Measurements from ENCODE around the gene TERB2. TPM values are rescaled to one million over a fixed set of nuclear protein-coding genes. Genes with fewer than 3 reads are reported as not detected.
"Not testable (repeated sequence)": the region's sequence is repeated elsewhere in the genome, so short reads cannot be mapped to it uniquely, and the experiment has no call there.

TERB2 gene
- total RNA-seq, 1 experiment from 2014 or later = not detected

GRCh38 chr15:44912974-44913448, 43.5 kb upstream of the TERB2 start:
- not testable (repeated sequence) for H3K9me3 ChIP-seq (ENCODE audit: control insufficient read depth, low read depth, low read length); H3K18ac ChIP-seq (ENCODE audit: insufficient read length, low read depth, low read length); H3K27ac Mint-ChIP-seq; H3K4ac ChIP-seq (ENCODE audit: low read depth, low read length); H4K91ac ChIP-seq (ENCODE audit: insufficient read length, low read depth, low read length); H3K27me3 Mint-ChIP-seq (ENCODE audit: low read depth); H3T11ph ChIP-seq (ENCODE audit: low read length); H3K4me2 ChIP-seq (ENCODE audit: insufficient read depth, insufficient read length, low read length); H4K5ac ChIP-seq (ENCODE audit: insufficient read length, low read depth, low read length); H3K36me3 Mint-ChIP-seq (ENCODE audit: insufficient read depth in 1 of 3, low read depth in 3 of 3); H3K56ac ChIP-seq (ENCODE audit: insufficient read length, low read depth, low read length); H2BK120ac ChIP-seq (ENCODE audit: low read depth, low read length, poor library complexity, severe bottlenecking); H4K8ac ChIP-seq (replicated peaks; ENCODE audit: insufficient read length, low read depth, low read length); H2BK15ac ChIP-seq (ENCODE audit: low read depth, low read length); H3K9ac ChIP-seq (ENCODE audit: extremely low read depth, insufficient read length, low read length); H3K9me3 Mint-ChIP-seq; H3K79me1 ChIP-seq (ENCODE audit: insufficient read depth, low read depth, low read length, poor library complexity, severe bottlenecking); H2BK5ac ChIP-seq (ENCODE audit: insufficient read length, low read length); H4K20me1 ChIP-seq (ENCODE audit: control insufficient read depth, insufficient read depth, insufficient read length); H3K23ac ChIP-seq (ENCODE audit: insufficient read length, low read depth, low read length); DNase-seq; H2BK20ac ChIP-seq (ENCODE audit: low read depth, low read length, poor library complexity, severe bottlenecking); H3K23me2 ChIP-seq (ENCODE audit: insufficient read length, low read depth, low read length, poor library complexity, severe bottlenecking); H2BK12ac ChIP-seq (ENCODE audit: insufficient read length, low read depth, low read length); H3K14ac ChIP-seq (ENCODE audit: insufficient read depth, low read length); H3K79me2 ChIP-seq (ENCODE audit: insufficient read depth, low read length); H2AFZ ChIP-seq (ENCODE audit: low read length); H2AK5ac ChIP-seq (ENCODE audit: insufficient read length, low read length); H3K4me3 Mint-ChIP-seq; H3K4me1 ChIP-seq (ENCODE audit: insufficient read depth, low read length); H3K27ac ChIP-seq (ENCODE audit: insufficient read length, low read depth, low read length); H3K4me1 Mint-ChIP-seq; H3K27me3 ChIP-seq (ENCODE audit: insufficient read depth, low read length)
- no CpG with 5 or more reads among the region's 3 CpGs for WGBS (ENCODE audit: extremely low coverage, insufficient read length, low lambda C conversion rate)

Data from H9 (cell line).